Measurements from ENCODE around the gene ZNF248. TPM values are rescaled to one million over a fixed set of nuclear protein-coding genes. Genes with fewer than 3 reads are reported as not detected.

ZNF248 gene
- total and polyA plus RNA-seq, 9 of the 15 experiments (the other 6 are each of a cell fraction or from before 2014, with no cell fraction given), result 4.5 to 16.5 (median 10.2) TPM

GRCh38 chr10:37821237-37821636 is 36.2 kb downstream of the ZNF248 start:
- no peaks in the 10 kb centered on the region for H3K27me3 ChIP-seq (ENCODE audit: control insufficient read depth in 2 of 2, insufficient read depth in 2 of 2, low read length in 2 of 2)
- H3K36me3 ChIP-seq (ENCODE audit: control insufficient read depth, insufficient read depth, low read length), result no peaks in the 10 kb centered on the region
- no peaks in the 10 kb centered on the region for H3K9me3 ChIP-seq (replicated peaks; ENCODE audit: control insufficient read depth, insufficient read depth, low read depth, low read length)
- no peak overlapping the region for H3K9ac ChIP-seq (ENCODE audit: insufficient read depth in 1 of 2, low read depth in 2 of 2, low read length in 2 of 2)
- no TSS peak for BruUV-seq (replicated peaks)
- no peaks in the 10 kb centered on the region for H4K20me1 ChIP-seq (replicated peaks; ENCODE audit: control insufficient read depth, insufficient read depth, low read length)
- no peaks in the 10 kb centered on the region for H3K79me2 ChIP-seq (ENCODE audit: control insufficient read depth, insufficient read depth, low read length)
- TF ChIP-seq HNRNPLL (IDR thresholded peaks at IDR 0.05; ENCODE audit: low read depth, low read length, poor library complexity, severe bottlenecking) (no peak), ZNF184 (CRISPR knock-in tag; IDR thresholded peaks at IDR 0.05) (no peak), ZBTB17 (CRISPR knock-in tag; IDR thresholded peaks at IDR 0.05) (no peak), CREB5 (CRISPR knock-in tag; IDR thresholded peaks at IDR 0.05) (no peak), MEF2A (IDR thresholded peaks at IDR 0.05; ENCODE audit: control insufficient read depth, low read depth, low read length) (no peak), MYNN (IDR thresholded peaks at IDR 0.05) (no peak), MYNN (CRISPR knock-in tag; IDR thresholded peaks at IDR 0.05) (no peak), CBX2 (IDR thresholded peaks at IDR 0.05; ENCODE audit: insufficient read depth, low read length, poor library complexity, severe bottlenecking) (no peak), CTCFL (IDR thresholded peaks at IDR 0.05; ENCODE audit: borderline replicate concordance, insufficient read depth, low read depth, low read length, poor library complexity, severe bottlenecking) (no peak), ZEB2 (IDR thresholded peaks at IDR 0.05) (no peak), HMGN3 (IDR thresholded peaks at IDR 0.05; ENCODE audit: borderline replicate concordance, extremely low read depth, insufficient read length, low read depth, low read length) (no peak), FIP1L1 (IDR thresholded peaks at IDR 0.05; ENCODE audit: low read depth, low read length, poor library complexity, severe bottlenecking) (no peak), SNIP1 (IDR thresholded peaks at IDR 0.05; ENCODE audit: low read depth) (no peak), THAP12 (CRISPR knock-in tag; IDR thresholded peaks at IDR 0.05) (no peak), ADNP (tag; IDR thresholded peaks at IDR 0.05) (no peak), ZNF589 (CRISPR knock-in tag; IDR thresholded peaks at IDR 0.05; ENCODE audit: low read depth) (no peak), GATAD2A (IDR thresholded peaks at IDR 0.05) (no peak)
- CTCF ChIA-PET (ENCODE audit: low intra/inter-chr PET ratio), result no interaction called here
- DNase-seq (ENCODE audit: extremely low read depth in 1 of 4, low spot score in 3 of 4) (no peak), ATAC-seq (no peak), FAIRE-seq (no peak)
- no peak overlapping the region for H2AFZ ChIP-seq (ENCODE audit: low read depth, low read length)
- no peak overlapping the region for H3K4me2 ChIP-seq (ENCODE audit: insufficient read depth, low read length)
- no peak overlapping the region for H3K4me3 ChIP-seq
- POLR2A ChIA-PET, result no interaction called here
- WGBS (ENCODE audit: insufficient coverage, low coverage, missing lambda C conversion rate), result 0% methylated on average over 3 of the region's 3 CpGs
- H3K4me1 ChIP-seq (replicated peaks in 1 of 2; ENCODE audit: control insufficient read depth in 2 of 2, insufficient read depth in 2 of 2, low read length in 2 of 2), result no peaks in the 10 kb centered on the region
- no peak overlapping the region for H3K27ac ChIP-seq (ENCODE audit: extremely low read depth, low read depth, low read length)
- intact Hi-C loops (cut with micrococcal nuclease), result no loop called here
- in situ Hi-C loops (cut with MboI), result no loop called here
- no peaks in the 10 kb centered on the region for H3K9me1 ChIP-seq (ENCODE audit: control insufficient read depth, insufficient read depth, low read length)
